Measurements from ENCODE around the gene ERO1A.
"Not testable (repeated sequence)": the region's sequence is repeated elsewhere in the genome, so short reads cannot be mapped to it uniquely, and the experiment has no call there.

The ERO1A gene

GRCh38 chr14:52695481-52696091 lies at the start of gene ERO1A:
TSS of gene ERO1A (minus strand) at chr14:52695558. CDS start at chr14:52695481, 77 bp downstream.
- DNase-seq (ENCODE audit: low read depth, low spot score), result peak; percentile 59
- H3K27ac ChIP-seq, result peak within 1 kb of the TSS; percentile 95

DNA sequence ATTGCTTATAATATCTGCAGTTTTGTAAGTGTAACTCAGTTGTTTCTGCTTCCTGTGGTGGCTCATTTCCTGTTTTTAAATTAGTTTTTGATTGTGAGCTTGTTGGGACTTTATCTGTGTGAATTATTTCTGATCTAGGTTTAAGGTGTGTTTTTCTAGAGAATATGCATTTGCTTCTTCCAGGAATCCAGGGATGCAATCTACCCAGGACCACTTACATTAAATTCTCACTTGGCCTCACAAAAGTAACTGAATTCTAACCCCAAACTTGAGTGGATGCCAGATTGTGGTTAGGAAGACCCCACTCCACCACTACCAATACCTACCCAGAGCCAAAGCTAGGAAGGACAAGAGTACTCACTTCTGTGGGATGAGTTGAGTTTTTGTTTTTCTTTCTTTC lies 46.5 kb upstream of the ERO1A start:
- no peak overlapping the region for H3K27ac ChIP-seq
- DNase-seq (ENCODE audit: low read depth, low spot score), result no peak

DNA sequence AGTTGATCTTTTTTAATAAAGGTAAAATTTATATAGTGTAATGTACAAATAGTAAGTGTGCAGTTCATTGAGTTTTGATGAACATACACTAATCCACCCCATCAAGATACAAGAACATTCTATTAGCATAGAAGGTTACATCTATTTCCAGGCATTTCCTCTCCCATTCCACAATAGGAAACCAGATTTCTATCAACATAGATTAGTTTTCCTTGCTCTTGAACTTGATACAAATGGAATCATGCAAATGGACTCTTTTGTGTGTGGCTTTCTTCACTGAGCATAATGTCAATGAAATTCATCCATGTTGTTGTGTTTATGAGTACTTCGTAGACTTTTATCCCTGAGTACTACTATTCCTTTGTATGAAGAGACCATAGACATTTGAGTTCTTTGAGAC lies 45.4 kb upstream of the ERO1A start:
- no peak overlapping the region for H3K27ac ChIP-seq
- DNase-seq (ENCODE audit: low read depth, low spot score), result no peak

DNA sequence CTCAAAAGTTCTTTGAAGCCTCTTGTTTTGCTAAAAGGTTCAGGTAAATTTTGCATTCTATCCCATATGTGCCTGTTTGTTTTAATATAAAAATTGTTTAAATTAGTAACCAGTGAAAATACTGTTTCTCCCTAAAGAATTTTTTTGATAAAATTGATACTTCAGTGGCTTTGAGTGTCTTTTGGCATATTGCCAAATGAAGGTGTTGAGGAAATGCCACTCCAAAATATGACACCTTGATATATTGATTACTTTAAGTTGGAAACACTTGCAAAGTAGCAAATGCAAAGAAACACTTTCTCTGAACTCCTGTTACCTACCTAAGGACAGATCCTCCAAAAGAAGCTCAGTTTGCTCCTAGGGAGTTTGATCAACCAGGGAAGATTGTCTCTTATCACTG lies 43.1 kb upstream of the ERO1A start:
- no peak overlapping the region for H3K27ac ChIP-seq

DNA sequence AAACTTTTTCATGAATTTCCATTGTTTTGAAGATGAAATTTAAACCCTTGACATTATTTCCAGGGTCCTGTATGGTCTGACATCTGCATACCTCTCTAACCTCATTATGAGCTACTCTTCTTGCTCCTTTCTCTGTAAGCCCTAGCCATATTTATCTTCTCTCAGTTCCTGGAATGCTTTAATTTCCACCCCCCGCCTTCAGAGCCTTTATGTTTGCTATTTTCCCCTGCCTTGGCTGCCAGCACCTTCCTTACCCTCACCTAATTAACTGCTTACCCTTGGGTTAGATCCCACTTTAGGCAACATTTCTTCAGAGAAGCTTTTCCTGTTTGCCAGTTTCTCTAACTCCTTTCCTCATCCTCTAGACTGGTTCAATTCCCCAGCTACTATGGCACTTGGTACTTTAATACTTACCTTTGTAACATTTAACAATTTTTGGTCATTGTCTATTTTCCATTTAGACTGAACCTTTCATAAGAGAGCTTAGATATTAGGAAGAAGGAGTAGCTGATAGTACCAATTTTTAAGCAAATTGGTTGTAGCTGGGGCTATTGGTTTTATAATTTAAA lies 40.6 kb upstream of the ERO1A start:
- DNase-seq (ENCODE audit: low read depth, low spot score), result no peak
- no peak overlapping the region for H3K27ac ChIP-seq

More for the DNA sequence above, 43.1 kb upstream of the ERO1A start:
- no peak for DNase-seq (ENCODE audit: low read depth, low spot score)

DNA sequence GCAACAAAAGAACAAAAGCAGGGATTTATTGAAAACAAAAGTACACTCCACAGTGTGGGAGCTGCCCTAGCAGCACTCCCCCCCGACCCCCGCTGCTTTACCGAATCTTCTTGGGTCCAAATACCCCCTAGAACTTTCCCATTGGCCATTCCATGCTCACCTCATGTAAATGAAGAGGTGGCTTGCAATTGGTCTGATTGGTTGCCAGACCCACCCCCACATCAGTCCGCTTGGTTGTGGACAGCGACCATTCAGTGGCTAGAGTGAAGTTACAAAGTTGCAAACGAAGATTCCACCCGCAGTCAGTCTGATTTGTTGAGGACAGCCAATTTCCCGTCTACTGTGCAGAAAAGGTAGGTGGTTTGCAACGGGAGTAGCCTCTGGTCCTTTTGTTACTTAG lies 38.5 kb upstream of the ERO1A start:
- H3K27ac ChIP-seq, result no peak overlapping the region
- DNase-seq (ENCODE audit: low read depth, low spot score), result no peak

DNA sequence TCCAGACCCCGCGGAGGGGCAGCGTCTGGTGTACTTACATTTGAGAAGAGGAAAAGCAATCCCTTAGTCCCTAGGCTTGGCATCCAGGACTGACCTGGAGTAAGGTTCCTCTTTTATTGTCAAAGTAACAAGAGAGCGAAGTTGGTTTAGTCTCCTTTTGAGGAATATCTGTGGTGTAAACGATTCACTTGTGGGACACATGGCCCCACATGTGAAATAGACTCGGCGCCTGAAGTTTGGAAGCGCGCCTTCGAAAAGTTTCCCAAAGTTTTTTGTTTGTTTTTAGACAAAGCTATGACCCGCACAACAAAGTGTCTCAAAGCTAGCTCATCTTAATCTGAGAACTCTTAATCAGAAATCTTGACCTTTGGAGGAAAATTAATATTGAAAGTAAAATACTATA lies 35.4 kb upstream of the ERO1A start:
- no peak for DNase-seq (ENCODE audit: low read depth, low spot score)
- peak overlapping the region; percentile 57 for H3K27ac ChIP-seq

DNA sequence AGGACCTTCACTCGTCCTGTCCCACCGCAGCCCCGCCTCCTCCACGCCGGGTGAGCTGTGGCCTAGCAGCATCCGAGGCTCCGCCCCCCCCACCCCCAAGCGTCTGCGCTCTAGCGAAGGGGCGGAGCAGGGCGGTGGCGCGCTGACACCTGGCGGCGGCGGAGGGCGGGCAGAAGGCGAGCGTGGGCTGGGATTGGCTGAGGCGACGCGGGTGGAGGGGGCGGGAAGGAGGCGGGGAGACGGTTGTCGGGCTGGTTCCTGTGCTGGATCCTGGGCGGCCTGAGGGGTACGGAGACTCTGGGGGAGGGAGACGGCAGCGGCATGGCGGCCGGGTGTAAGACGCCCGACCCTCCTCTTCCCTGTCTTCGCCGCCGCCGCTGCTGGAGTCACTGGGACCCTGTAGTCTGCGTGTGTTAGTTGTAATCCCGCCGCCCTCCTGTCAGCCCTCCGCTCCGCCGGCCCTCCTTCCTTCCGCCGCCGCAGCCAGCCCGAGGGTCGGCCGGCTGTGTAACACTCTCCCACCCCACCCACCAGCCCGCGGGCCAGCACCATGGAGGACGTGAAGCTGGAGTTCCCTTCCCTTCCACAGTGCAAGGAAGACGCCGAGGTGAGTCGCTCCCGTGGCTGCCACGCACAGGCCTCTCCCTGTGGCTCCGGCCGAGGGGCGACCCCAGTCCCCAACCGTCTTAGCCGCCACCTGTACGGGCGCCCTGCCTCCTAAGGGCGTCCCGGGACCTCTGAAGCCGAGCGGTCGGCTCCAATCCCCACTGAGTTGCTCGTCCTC lies 34.8 kb upstream of the ERO1A start, which contains the start of gene STYX:
STYX (plus strand) TSS at position 242 of the 784 bp plus-strand sequence; CDS start at position 551, 309 bp downstream.
- DNase-seq (ENCODE audit: low read depth, low spot score), result peak; percentile 87
- peak within 1 kb of the TSS; percentile 57 for H3K27ac ChIP-seq

GRCh38 chr14:52729585-52729924 lies 34.2 kb upstream of the ERO1A start:
- no peak for DNase-seq (ENCODE audit: low read depth, low spot score)
- peak overlapping the region; percentile 57 for H3K27ac ChIP-seq

GRCh38 chr14:52729035-52729434 lies 33.7 kb upstream of the ERO1A start:
- not testable (repeated sequence) for DNase-seq (ENCODE audit: low read depth, low spot score)
- peak overlapping the region; percentile 57 for H3K27ac ChIP-seq

DNA sequence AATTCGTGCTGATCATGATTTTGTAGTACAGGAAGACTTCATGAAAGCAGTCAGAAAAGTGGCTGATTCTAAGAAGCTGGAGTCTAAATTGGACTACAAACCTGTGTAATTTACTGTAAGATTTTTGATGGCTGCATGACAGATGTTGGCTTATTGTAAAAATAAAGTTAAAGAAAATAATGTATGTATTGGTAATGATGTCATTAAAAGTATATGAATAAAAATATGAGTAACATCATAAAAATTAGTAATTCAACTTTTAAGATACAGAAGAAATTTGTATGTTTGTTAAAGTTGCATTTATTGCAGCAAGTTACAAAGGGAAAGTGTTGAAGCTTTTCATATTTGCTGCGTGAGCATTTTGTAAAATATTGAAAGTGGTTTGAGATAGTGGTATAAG lies 32.2 kb upstream of the ERO1A start:
- H3K27ac ChIP-seq; DNase-seq (ENCODE audit: low read depth, low spot score): not testable (repeated sequence)

GRCh38 chr14:52724360-52724644 lies 28.9 kb upstream of the ERO1A start:
- DNase-seq (ENCODE audit: low read depth, low spot score), result no peak
- H3K27ac ChIP-seq, result no peak overlapping the region

DNA sequence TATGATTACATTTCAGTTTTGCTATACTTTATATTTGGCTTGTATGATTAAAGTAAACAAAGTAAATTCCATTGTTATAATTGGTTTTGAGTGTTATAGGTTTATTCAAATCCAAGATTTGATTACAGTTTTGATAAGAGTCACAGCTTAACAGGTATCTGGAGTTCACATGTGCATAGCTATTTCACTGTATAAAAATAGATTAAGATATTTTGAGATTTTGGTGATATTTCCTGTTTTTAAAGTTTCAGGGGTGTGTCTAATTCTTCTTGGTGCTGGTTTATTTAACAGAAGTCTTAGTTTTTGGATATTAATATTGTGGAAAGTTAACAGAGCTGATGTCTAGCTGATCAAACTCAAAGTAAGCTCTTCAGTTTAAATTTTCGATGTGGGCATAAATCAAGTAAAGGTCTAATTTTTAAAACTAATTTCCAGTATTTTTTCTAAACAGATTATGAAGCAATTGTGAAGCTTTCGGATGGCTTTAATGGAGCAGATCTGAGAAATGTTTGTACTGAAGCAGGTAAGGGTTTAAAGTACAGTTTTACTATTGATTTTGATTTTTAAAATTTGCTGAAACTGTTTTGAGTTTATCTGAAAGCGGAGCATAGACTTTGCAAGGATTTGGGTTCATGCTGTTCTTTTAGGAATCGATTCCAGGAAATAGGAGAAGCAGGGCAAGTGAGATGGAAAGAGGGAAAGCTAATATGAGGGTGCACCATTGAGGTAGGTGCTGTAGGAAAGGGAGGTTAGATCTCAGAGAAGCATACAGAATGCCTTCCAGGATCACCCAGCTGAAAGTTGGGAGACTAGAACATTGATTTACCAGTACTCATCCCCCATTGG lies 28.4 kb upstream of the ERO1A start:
- no peak overlapping the region for H3K27ac ChIP-seq
- no peak for DNase-seq (ENCODE audit: low read depth, low spot score)

DNA sequence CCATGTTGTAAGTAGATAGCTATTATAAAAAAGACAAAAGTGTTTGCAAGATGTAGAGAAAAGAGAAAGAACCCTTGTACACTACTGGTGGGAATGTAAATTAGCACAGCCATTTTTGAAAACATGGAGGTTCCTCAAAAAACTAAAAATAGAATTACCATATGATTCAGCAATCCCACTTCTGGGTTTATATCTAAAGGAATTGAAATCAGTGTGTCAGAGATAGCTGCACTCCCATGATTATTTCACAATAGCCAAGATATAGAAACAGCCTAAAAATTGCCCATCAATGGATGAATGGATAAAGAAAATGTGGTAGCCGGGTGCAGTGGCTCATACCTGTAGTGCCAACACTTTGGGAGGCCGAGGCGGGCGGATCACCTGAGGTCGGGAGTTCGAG lies 20.8 kb upstream of the ERO1A start:
- DNase-seq (ENCODE audit: low read depth, low spot score), result no peak
- no peak overlapping the region for H3K27ac ChIP-seq

DNA sequence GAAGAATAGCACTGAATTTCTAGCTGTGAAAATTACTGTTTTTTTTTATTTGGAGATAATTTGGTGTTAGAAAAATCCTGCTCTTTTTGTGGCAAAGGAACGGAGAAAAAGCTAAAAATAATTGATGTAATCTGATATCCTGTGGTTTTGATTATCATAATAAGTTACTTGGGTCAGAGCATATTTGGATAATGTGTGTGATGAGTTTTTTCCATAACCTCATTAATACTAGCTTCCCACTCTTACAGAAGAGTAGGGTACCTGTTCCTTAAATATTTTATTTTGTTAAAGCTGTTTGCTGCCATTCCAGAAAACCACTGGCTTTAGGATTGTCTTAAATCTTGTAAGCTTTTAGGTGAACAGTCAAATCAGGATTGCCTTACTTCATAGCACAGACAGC lies 16.3 kb upstream of the ERO1A start:
- no peak overlapping the region for H3K27ac ChIP-seq
- DNase-seq (ENCODE audit: low read depth, low spot score), result no peak

GRCh38 chr14:52706724-52707706 lies 11.7 kb upstream of the ERO1A start, which contains the start of gene PSMC6:
TSS of gene PSMC6 (plus strand) at chr14:52707200. CDS start at chr14:52707220, 20 bp downstream.
- peak; percentile 44 for DNase-seq (ENCODE audit: low read depth, low spot score)
- H3K27ac ChIP-seq, result peak within 1 kb of the TSS; percentile 94

DNA sequence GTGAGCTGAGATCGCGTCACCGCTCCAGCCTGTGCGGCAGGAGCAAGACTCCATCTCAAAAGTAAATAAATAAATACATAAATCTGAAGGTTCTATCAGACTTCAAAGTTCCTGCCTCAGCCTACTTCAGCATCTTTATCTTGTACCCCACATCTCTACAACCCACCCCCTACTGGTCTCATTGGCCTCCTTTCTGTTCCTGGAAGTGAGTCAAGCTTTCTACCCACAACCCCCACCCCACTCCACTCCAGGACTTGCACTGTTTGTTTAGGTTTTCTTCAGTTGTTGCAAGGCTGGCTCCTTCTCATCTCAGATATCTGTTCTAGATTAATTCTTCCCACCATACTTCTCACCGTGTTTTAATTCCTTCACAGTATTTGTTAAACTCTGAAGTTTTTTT lies 10.9 kb upstream of the ERO1A start:
- peak overlapping the region; percentile 94 for H3K27ac ChIP-seq
- no peak for DNase-seq (ENCODE audit: low read depth, low spot score)

DNA sequence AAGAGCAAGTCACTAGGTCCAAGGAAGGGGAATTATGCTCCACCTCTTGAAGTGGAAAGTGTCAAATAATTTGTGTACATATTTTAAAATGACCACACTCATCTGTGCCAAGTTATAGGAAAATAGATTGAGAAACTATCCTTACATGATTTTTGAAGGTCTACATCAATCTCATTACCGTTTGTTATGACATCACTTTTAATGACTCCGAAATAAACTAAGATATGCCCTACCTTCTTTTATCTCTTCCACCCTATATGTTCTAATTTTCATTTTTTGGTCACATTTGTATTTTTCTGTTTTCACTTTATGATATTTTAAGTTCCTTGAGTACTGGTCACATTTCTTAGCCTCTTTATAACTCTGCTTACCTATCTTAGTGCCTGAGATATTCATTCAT lies 8.3 kb upstream of the ERO1A start:
- H3K27ac ChIP-seq, result peak overlapping the region; percentile 98
- DNase-seq (ENCODE audit: low read depth, low spot score), result no peak

DNA sequence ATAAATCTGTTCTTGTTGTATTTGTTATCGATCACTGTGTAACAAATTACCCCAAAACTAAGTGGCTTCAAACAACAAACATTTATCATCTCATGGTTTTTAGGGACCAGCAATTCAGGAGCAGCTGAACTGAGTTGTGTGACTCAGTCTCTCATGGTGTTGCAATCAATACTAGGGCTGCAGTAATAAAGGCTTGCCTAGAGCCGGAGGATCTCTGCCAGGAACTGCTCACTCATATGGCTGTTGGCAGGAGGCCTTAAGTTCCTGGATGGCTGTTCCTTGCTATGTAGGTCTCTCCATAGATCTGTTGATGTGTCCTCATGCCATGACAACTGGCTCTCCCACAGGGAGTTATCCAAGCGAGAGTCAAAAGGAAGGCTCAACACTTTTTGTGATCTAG lies 7.9 kb upstream of the ERO1A start:
- peak; percentile 93 for DNase-seq (ENCODE audit: low read depth, low spot score)

DNA sequence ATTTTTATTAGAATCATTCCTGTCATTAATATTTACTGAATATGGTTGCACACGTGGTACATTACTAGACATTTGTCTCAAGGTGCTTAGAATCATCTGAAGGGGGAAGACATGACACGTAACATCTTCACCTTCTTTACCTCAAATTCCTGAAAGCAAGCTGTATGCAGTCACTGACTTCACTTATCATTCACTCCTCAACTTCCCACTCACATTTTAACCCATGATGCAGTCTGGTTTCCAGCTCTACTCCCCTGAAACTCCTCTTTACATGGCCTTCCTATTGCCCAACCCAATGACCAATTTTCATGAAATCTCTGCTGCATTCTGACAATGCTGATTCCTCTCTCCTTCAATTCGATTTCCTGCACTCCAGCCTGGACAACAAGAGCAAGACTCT lies 5.9 kb upstream of the ERO1A start:
- peak; percentile 73 for DNase-seq (ENCODE audit: low read depth, low spot score)
- H3K27ac ChIP-seq, result peak overlapping the region; percentile 98

More for the DNA sequence above, 7.9 kb upstream of the ERO1A start:
- H3K27ac ChIP-seq, result peak overlapping the region; percentile 98
